Measurements from ENCODE around the gene GHRHR.

GHRHR gene

DNA sequence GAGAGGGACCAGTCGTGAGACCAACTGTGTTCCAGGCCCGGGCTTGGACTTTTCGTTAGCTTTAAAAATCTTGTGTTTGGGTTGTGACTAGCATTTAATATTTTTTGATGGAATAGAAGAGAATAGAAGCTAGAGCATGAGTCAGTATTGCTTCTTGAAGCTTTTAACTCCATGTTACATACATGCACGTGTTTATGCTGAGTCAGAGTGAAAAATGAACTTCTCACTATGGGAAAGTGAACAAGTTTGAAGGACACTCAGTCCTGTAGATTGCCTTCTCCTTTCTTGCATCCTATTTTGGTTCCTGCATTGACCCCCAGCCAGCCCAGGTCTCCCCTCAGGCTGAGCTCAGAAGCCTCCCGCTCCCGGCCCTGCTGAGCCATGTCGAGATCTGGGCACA, 31.8 kb downstream of the GHRHR start:
- H3K4me3 ChIP-seq (ENCODE audit: low read length) = no peak overlapping the region
- TF ChIP-seq, protein P1, sequence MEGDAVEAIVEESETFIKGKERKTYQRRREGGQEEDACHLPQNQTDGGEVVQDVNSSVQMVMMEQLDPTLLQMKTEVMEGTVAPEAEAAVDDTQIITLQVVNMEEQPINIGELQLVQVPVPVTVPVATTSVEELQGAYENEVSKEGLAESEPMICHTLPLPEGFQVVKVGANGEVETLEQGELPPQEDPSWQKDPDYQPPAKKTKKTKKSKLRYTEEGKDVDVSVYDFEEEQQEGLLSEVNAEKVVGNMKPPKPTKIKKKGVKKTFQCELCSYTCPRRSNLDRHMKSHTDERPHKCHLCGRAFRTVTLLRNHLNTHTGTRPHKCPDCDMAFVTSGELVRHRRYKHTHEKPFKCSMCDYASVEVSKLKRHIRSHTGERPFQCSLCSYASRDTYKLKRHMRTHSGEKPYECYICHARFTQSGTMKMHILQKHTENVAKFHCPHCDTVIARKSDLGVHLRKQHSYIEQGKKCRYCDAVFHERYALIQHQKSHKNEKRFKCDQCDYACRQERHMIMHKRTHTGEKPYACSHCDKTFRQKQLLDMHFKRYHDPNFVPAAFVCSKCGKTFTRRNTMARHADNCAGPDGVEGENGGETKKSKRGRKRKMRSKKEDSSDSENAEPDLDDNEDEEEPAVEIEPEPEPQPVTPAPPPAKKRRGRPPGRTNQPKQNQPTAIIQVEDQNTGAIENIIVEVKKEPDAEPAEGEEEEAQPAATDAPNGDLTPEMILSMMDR (IDR thresholded peaks at IDR 0.05; ENCODE audit: insufficient read depth, low read depth, low read length, missing control alignments) = no peak
- no peak for DNase-seq (ENCODE audit: low read depth)

DNA sequence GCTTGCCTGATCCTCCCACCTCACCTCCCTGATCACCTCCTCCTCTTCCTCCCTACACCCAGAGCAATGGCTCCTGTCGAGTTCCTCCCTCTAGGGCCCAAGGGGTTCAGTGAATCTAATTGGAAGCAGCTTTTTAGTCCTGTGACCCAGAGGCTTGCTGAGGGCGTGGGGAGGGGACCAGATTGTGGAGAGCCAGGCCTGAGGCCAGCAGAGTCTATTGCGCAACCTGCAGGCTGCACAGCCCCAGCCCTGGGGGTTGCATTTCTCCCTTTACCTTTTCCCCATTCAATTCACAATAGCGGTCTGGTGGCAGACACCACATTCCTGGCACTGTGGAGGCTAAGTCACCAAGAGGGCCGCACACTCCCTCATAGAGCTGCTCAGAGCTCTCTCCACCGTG, 32.5 kb downstream of the GHRHR start:
- no peak overlapping the region for H3K4me3 ChIP-seq (ENCODE audit: low read length)
- no peak for DNase-seq (ENCODE audit: low read depth)
- TF ChIP-seq, protein P1 (IDR thresholded peaks at IDR 0.05; ENCODE audit: insufficient read depth, low read depth, low read length, missing control alignments) = no peak

DNA sequence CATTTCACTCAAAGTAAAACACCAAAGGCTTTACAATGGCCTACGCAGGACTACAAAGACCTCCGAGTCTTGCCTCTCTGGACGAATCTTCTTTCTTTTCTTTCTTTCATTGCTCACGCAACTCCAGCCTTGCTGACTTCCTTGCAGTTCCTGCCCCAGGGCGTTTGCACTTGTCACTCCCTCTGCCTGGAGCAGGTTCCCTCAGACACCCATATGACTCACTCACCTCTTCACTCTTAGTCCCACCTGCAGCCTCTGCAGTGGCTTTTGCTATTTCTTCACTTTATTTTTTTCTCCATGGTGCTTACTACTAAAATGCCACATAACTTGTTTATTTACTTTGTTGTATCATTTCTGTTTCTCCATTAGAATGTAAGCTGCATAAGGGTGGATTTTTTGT, 33.1 kb downstream of the GHRHR start:
- H3K4me3 ChIP-seq (ENCODE audit: low read length) = no peak overlapping the region
- DNase-seq (ENCODE audit: low read depth) = peak; percentile 37
- TF ChIP-seq, protein P1 (IDR thresholded peaks at IDR 0.05; ENCODE audit: insufficient read depth, low read depth, low read length, missing control alignments) = no peak

DNA sequence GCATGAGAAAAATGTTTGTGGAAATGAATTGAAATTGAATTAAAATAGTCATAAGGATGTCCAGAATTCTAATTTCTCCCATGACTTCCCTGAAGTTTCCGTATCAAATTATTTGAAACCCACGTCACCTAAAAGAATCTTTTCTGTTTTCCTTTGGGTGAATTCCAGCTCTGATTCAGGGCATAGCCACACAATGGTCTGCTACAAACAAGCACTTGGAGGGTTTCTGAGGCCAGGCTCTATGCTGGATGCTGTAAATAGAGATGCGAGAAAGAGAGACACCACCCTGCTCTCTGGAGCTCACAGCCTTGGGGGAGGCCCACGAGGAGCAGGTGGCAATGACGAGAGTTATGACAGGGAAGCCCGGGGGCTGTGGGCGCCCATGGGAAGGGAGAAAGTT, 33.6 kb downstream of the GHRHR start:
- no peak for DNase-seq (ENCODE audit: low read depth)
- TF ChIP-seq, protein P1 (IDR thresholded peaks at IDR 0.05; ENCODE audit: insufficient read depth, low read depth, low read length, missing control alignments) = no peak
- H3K4me3 ChIP-seq (ENCODE audit: low read length) = no peak overlapping the region

DNA sequence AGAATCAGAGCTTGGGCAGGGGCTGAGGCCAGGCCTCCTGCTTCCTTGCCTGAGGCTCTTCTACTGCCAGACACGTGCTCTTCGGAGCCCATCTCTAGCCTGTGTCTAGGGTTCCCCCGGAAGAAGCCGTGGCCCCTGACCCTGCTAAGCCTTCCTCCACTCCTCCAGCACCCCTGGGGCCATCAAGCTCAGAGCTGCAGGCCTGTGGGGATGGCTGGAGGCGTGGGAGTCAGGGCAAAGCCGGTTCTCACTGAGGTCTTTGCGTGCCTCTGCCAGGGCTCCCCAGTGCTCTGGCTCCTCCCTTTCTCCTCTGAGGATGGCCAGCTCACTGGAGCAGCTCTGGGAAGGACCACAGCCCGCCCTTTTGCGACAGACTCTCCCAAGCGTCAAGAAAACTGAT, 34.4 kb downstream of the GHRHR start:
- DNase-seq (ENCODE audit: low read depth) = no peak
- H3K4me3 ChIP-seq (ENCODE audit: low read length) = no peak overlapping the region
- TF ChIP-seq, protein P1 (IDR thresholded peaks at IDR 0.05; ENCODE audit: insufficient read depth, low read depth, low read length, missing control alignments) = no peak

DNA sequence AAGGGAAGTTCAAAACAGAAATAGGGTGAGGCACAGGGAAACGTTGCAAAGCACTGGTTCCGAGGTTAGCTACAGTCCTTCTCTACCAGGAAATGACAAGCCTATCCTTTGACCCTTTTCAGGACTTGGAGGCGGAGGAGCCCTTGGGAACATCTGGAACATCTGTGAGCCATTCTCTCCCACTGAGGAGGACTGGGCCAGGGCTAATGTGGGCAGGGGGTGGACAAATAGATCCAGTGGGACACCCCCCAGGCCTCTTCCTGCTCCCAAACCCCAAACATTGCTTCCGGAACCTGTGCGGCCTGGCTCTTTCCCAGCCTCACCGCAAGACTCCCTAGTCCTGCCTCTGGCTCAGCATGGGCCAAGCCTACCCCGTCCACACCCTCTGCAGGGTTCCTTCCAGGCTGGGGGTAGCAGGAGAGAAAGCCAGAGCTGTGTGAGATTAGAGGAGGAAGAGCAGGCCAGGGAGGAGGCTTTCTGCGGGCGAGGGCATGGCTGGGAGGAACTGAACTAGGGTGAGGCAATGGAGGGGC, 36.5 kb downstream of the GHRHR start:
- DNase-seq (ENCODE audit: low read depth) = no peak
- H3K4me3 ChIP-seq (ENCODE audit: low read length) = no peak overlapping the region
- TF ChIP-seq, protein P1 (IDR thresholded peaks at IDR 0.05; ENCODE audit: insufficient read depth, low read depth, low read length, missing control alignments) = no peak

DNA sequence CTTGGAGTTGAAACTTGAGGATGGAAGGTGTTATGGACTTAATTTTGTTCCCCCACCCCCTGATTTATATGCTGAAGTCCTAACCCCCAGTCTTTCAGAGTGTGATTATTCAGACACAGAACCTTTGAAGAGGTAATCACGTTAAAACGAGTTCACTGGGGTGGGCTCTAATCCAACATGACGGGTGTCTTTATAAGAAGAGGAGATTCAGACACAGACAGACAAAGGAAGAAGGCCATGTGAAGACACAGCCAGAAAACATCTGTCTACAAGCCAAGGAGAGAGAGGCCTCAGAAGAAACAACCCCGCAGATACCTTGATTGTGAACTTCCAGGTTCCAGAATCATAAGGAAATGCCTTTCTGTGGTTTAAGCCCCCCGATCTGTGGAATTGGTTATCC, 37.0 kb downstream of the GHRHR start:
- H3K4me3 ChIP-seq (ENCODE audit: low read length) = no peak overlapping the region
- DNase-seq (ENCODE audit: low read depth) = no peak
- TF ChIP-seq, protein P1 (IDR thresholded peaks at IDR 0.05; ENCODE audit: insufficient read depth, low read depth, low read length, missing control alignments) = no peak

Data from epithelial cell of esophagus (primary cell).